C4-2B (cell line): ENCODE results near the gene ATP12A.

Experiments
- ZFX ChIP-seq: fragments of 450-650 bp; IDR thresholded peaks from 2 replicates; pipeline ENCODE4 v1.6.1; 2017
- TF ChIP-seq, protein P1 (sequence below): fragments of 450-650 bp; conservative IDR thresholded peaks from 2 replicates; pipeline ENCODE4 v1.5.1; 2017; ENCODE audit warnings: mild to moderate bottlenecking

DNA sequence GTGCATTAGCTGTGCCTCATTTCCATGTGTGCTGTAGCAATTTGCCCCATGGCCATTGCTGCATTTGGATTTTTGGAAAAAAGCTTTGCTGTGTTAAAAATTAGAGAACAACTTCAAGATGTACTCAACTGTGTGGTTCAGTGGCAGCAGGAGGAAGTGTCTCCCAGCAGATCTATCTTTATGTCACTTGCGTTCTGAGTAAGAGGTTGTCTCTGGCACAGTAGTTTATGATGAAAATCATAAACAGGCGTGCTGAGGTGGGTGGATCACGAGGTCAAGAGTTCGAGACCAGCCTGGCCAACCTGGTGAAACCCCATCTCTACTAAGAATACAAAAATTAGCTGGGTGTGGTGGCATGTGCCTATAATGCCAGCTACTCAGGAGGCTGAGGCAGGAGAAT lies 54.7 kb downstream of the ATP12A start:
- TF ChIP-seq, protein P1, sequence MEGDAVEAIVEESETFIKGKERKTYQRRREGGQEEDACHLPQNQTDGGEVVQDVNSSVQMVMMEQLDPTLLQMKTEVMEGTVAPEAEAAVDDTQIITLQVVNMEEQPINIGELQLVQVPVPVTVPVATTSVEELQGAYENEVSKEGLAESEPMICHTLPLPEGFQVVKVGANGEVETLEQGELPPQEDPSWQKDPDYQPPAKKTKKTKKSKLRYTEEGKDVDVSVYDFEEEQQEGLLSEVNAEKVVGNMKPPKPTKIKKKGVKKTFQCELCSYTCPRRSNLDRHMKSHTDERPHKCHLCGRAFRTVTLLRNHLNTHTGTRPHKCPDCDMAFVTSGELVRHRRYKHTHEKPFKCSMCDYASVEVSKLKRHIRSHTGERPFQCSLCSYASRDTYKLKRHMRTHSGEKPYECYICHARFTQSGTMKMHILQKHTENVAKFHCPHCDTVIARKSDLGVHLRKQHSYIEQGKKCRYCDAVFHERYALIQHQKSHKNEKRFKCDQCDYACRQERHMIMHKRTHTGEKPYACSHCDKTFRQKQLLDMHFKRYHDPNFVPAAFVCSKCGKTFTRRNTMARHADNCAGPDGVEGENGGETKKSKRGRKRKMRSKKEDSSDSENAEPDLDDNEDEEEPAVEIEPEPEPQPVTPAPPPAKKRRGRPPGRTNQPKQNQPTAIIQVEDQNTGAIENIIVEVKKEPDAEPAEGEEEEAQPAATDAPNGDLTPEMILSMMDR = no peak
- no peak for TF ChIP-seq ZFX
